IPS DF 19.7 (cell line): ENCODE results near the gene DNMT3B.
"Not testable (repeated sequence)": the region's sequence is repeated elsewhere in the genome, so short reads cannot be mapped to it uniquely, and the experiment has no call there.

Experiments used
- DNase-seq: peaks from one replicate; pipeline ENCODE4 v3.0.0-alpha.2; 2013; ENCODE audit warnings: low read depth, low spot score

Gene DNMT3B

GRCh38 chr20:32790751-32791057, 28.5 kb downstream of the DNMT3B start:
- DNase-seq, result no peak

GRCh38 chr20:32792316-32792715, 30.1 kb downstream of the DNMT3B start:
- DNase-seq, result no peak

- DNase-seq, result no peak
These were observed 30.7 kb downstream of the DNMT3B start for GRCh38 chr20:32792731-32793458.

GRCh38 chr20:32796383-32796948, 34.3 kb downstream of the DNMT3B start:
- no peak for DNase-seq

DNA sequence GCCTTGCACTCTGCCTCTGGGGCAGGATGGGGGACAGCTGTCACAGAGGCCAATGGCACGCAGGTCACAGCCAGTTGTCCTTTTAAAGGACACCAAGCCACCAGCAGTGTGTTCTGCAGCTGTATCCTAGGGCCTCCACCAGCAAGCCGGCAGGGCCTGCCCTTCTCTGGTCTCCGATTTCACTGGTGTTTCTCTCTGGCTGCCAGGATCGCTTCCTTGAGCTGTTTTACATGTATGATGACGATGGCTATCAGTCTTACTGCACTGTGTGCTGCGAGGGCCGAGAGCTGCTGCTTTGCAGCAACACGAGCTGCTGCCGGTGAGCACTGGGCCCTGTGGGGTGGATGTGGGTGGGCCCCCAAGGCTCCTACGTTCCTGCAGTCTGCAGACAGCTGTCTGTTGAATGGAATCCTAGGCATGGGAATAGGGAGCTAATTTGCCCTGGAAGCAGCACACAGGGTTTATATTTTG, 34.8 kb downstream of the DNMT3B start:
- no peak for DNase-seq

GRCh38 chr20:32797571-32797970, 35.4 kb downstream of the DNMT3B start:
- DNase-seq, result not testable (repeated sequence)

DNA sequence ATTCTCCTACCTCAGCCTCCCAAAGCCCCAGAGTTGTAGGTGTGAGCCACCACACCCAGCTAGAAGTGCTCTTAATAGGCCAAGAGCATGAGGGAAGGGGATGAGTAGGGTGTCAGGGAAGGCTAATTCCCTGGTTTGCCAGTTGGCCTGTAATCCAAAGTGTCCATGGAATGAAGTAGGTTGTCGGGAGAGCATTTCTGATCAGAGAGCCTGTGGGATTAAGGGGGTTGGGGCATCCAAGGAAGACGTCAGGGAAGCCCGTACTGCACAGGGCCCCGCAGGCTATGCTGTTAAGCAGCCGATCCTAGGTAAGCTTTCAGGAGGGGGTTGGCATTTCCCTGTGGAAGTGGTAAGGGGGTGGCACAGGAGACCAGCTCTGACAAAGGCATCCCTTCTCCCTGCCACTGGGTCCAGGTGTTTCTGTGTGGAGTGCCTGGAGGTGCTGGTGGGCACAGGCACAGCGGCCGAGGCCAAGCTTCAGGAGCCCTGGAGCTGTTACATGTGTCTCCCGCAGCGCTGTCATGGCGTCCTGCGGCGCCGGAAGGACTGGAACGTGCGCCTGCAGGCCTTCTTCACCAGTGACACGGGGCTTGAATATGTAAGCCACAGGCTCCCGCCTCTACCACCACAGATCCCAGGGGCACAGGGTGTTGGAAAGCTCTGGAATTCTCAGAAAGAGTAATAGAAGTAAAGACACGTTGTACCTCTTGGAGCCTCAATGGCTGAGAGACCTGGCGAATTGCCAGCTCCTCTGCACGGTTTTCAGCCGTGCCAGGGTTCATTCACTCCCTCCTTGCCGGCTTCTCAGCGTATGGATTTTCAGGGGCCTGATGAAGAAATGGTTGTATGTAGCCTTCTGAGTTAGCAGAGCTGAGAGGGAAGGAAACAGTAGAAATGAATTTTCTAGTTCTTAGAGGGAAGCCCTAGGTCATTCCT, 36.1 kb downstream of the DNMT3B start:
- DNase-seq, result no peak

DNA sequence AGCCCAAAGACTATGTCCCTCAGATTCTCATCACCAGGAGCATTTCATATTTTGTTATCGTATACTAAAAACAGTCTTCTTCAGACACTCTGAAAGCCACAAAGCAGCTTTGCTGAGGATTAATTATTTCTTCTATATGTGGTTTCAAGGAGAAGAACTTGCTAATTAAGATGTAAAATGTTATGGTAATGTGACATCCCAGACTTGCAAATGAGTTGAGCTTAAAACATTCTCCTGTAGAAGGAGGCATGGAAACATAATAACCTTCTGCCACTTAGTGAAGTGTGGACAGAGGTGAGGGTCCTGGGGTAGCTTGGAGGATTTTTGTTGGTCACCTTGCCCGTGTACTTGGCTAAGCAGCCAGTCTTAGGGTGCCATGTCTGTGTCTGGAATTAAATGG, 40.9 kb downstream of the DNMT3B start:
- DNase-seq, result no peak

- no peak for DNase-seq
These were observed 42.0 kb downstream of the DNMT3B start for GRCh38 chr20:32804022-32804715.

DNA sequence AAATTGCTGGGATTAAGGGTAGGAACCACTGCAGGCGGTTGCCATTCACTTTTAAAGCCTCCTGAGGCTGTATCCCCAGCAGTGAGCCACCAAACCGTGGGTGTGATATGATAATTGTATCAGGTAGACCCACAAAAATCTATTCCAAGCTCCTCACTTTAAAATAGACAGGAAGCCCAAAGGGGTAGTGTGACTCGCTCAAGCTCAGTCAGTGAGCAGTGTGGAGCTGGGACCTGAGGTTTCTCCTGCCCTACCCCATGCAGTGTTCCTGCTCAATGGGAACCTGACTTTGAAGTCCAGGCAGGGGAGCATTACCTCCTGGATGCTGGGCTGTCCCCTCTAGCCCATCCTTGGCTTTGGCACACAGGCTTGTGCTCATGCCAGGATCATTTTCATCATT, 42.6 kb downstream of the DNMT3B start:
- no peak for DNase-seq

DNA sequence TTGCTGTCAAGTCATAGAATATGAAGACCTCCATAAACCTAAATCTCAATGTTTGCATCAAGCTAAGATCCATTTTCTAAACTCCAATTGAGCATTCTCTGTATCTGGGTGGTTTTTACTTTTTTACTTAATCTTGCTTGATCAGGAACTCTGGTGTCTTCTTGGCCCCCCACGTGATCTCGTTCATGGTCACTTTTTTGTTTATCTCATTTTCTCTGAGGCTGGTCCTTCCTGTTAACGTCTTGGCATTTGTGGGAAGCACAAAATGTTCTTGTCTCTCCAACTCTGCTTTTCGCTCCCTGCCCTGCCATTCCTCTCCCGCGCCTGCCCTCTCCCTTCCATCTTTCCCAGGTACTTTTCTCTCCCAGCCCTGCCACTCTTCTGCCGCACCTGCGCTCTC, 43.5 kb downstream of the DNMT3B start:
- DNase-seq, result no peak

GRCh38 chr20:32806356-32806755, 44.2 kb downstream of the DNMT3B start:
- DNase-seq, result no peak

GRCh38 chr20:32807706-32808105, 45.5 kb downstream of the DNMT3B start:
- no peak for DNase-seq

DNA sequence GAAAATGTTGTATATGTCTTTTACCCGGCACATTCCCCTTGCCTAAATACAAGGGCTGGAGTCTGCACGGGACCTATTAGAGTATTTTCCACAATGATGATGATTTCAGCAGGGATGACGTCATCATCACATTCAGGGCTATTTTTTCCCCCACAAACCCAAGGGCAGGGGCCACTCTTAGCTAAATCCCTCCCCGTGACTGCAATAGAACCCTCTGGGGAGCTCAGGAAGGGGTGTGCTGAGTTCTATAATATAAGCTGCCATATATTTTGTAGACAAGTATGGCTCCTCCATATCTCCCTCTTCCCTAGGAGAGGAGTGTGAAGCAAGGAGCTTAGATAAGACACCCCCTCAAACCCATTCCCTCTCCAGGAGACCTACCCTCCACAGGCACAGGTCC, 46.3 kb downstream of the DNMT3B start:
- DNase-seq, result no peak

DNA sequence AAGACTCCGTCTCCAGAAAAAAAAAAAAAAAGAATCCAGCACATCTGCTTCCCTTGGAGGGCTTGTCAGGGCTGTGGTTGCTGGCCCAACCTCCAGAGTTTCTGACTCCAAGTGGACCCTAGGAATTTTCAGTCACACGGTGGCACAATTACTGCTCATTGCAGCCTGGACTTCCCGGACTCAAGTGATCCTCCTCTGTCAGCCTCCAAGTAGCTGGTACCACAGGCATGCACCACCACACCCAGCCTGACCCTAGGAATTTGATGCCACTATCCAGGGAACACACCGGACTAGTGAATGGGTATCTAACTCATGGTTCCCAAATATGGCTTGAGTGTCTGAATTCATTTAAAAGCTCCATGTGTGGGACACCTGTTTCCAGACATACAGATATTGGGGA, 47.7 kb downstream of the DNMT3B start:
- no peak for DNase-seq

GRCh38 chr20:32810941-32811340, 48.8 kb downstream of the DNMT3B start:
- DNase-seq, result no peak

DNA sequence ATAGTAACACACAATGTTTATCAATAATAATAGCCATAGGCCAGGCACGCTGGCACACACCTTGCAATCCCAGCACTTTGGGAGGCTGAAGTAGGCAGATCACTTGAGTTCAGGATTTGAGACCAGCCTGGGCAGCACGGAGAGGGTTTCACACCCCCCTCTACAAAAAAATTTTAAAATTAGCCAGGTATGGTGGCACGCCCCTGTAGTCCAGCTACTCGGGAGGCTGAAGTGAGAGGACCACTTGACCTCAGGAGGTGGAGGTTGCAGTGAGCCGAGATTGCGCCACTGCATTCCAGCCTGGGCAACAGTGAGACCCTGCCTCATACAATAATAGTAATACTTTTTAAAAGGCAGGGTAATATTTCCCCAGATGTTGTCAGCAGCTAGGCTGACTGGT, 49.7 kb downstream of the DNMT3B start:
- no peak for DNase-seq

- no peak for DNase-seq
These were observed 58.0 kb downstream of the DNMT3B start for GRCh38 chr20:32819992-32820697.

- DNase-seq, result no peak
These were observed 58.7 kb downstream of the DNMT3B start for GRCh38 chr20:32820698-32821377.

DNA sequence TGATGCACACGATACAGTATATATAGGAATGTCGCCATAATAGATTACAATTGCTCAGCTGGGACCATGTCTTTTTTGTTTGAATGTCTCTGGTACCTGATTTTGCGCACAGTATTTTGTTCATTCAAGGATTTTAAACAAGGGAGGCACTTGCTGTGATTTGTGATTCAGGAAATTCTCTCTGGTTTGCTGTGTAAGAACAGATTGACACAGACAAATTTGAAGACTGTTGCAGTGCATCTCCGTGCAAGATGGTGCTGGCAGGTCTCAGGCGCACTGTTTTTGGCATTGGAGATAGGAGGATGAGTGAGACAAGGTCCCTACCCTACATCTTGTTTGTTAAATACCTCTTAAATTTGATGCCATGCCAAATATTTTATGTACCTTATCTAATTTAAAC, 60.0 kb downstream of the DNMT3B start:
- no peak for DNase-seq

- DNase-seq, result no peak
These were observed 60.9 kb downstream of the DNMT3B start for GRCh38 chr20:32823078-32823477.
